Activated naive CD8-positive, alpha-beta T cell treated with anti-CD3 and anti-CD28 coated beads, Interleukin-2, amount 10 ng/mL, durations not matched to agents 7 days and 5 days (primary cell): ENCODE results near the gene IL27RA. TPM values are rescaled to one million over a fixed set of nuclear protein-coding genes. Genes with fewer than 3 reads are reported as not detected.

Experiments
- ATAC-seq: fragments of 150-1000 bp; cut with Tn5 transposase; one replicate; pipeline ENCODE4 v1.10.0; 2021; ENCODE audit warnings: low read depth, moderate library complexity
- POLR2A ChIA-PET: fragments of 350-600 bp; sonication (Branson Sonifier 250); formaldehyde crosslinking; loops from one replicate; lab custom pipeline; 2021; ENCODE audit warnings: antibody characterized with exemption; lab: Charles Lee
- DNase-seq: peaks from one replicate; pipeline ENCODE4 v3.0.0; 2021
- H3K27ac Mint-ChIP-seq: one replicate; pipeline ENCODE4 v1.8.0; 2022; ENCODE audit warnings: mild to moderate bottlenecking, mixed read lengths
- H3K27me3 Mint-ChIP-seq: one replicate; pipeline ENCODE4 v1.8.0; 2022; ENCODE audit warnings: mild to moderate bottlenecking, moderate library complexity, mixed read lengths
- H3K36me3 Mint-ChIP-seq: one replicate; pipeline ENCODE4 v1.8.0; 2021; ENCODE audit warnings: mild to moderate bottlenecking, mixed read lengths
- H3K4me1 Mint-ChIP-seq: one replicate; pipeline ENCODE4 v1.8.0; 2021; ENCODE audit warnings: mixed read lengths
- H3K4me3 Mint-ChIP-seq: one replicate; pipeline ENCODE4 v1.8.0; 2022; ENCODE audit warnings: mild to moderate bottlenecking, moderate library complexity, mixed read lengths
- H3K9me3 Mint-ChIP-seq: one replicate; pipeline ENCODE4 v1.8.0; 2021; ENCODE audit warnings: mixed read lengths
- total RNA-seq, 2 experiments: library from RNA; stranded (reverse); gene quantifications; one replicate each; pipeline ENCODE4 v1.2.3, GENCODE V29; 2021

IL27RA gene
- total RNA-seq, 2 experiments from 2014 or later: 41.6 to 43.8 TPM

GRCh38 chr19:13992025-13992424 is 39.5 kb upstream of the IL27RA start:
- ATAC-seq: no peak

GRCh38 chr19:13993590-13994300 is 37.8 kb upstream of the IL27RA start:
- Mint-ChIP-seq H3K27me3 (no peaks in the 10 kb centered on the region), H3K27ac (peak overlapping the region; percentile 56), H3K9me3 (peaks cover 2% of the 10 kb centered on the region), H3K4me1 (peaks cover 15% of the 10 kb centered on the region), H3K36me3 (peaks cover 21% of the 10 kb centered on the region), H3K4me3 (no peak overlapping the region)
- POLR2A ChIA-PET: interaction anchor here (0.7 to 1.5 kb wide), 5 partner anchors 8 to 38 kb away, joined by 3 to 8 read pairs (median 5); partner anchors contain the start of genes IL27RA and RFX1
- no peak for DNase-seq
- peak; percentile 34 for ATAC-seq

More at GRCh38 chr19:13992025-13992424, 39.5 kb upstream of the IL27RA start:
- DNase-seq: no peak
- peaks cover 24% of the 10 kb centered on the region for H3K4me1 Mint-ChIP-seq
- no peaks in the 10 kb centered on the region for H3K27me3 Mint-ChIP-seq
- POLR2A ChIA-PET: interaction anchor here (1.1 kb wide), 1 partner anchor 11 kb away, joined by 3 read pairs; no protein-coding TSS in a partner anchor
- no peak overlapping the region for H3K27ac Mint-ChIP-seq
- no peaks in the 10 kb centered on the region for H3K9me3 Mint-ChIP-seq
- no peak overlapping the region for H3K4me3 Mint-ChIP-seq
- peaks cover 15% of the 10 kb centered on the region for H3K36me3 Mint-ChIP-seq

GRCh38 chr19:13995017-13995728 is 36.4 kb upstream of the IL27RA start:
- H3K27me3 Mint-ChIP-seq: no peaks in the 10 kb centered on the region
- POLR2A ChIA-PET: interaction anchor here (0.6 to 1.7 kb wide), 3 partner anchors 8 to 444 kb away, joined by 3 to 4 read pairs (median 3); no protein-coding TSS in a partner anchor
- H3K36me3 Mint-ChIP-seq: peaks cover 24% of the 10 kb centered on the region
- peaks cover 6% of the 10 kb centered on the region for H3K9me3 Mint-ChIP-seq
- peak overlapping the region; percentile 30 for H3K27ac Mint-ChIP-seq
- DNase-seq: no peak
- no peak overlapping the region for H3K4me3 Mint-ChIP-seq
- ATAC-seq: no peak
- peaks cover 7% of the 10 kb centered on the region for H3K4me1 Mint-ChIP-seq

- peaks cover 6% of the 10 kb centered on the region for H3K9me3 Mint-ChIP-seq
- H3K4me3 Mint-ChIP-seq: no peak overlapping the region
- H3K4me1 Mint-ChIP-seq: peaks cover 11% of the 10 kb centered on the region
- peaks cover 28% of the 10 kb centered on the region for H3K36me3 Mint-ChIP-seq
- H3K27ac Mint-ChIP-seq: no peak overlapping the region
- ATAC-seq: no peak
- no peak for DNase-seq
- POLR2A ChIA-PET: interaction anchor here (0.9 to 1.7 kb wide), 2 partner anchors 9 to 13 kb away, joined by 3 read pairs; no protein-coding TSS in a partner anchor
- no peaks in the 10 kb centered on the region for H3K27me3 Mint-ChIP-seq
These were observed 35.4 kb upstream of the IL27RA start for GRCh38 chr19:13995878-13996765.

GRCh38 chr19:13996928-13997630 is 34.5 kb upstream of the IL27RA start:
- POLR2A ChIA-PET: interaction anchor here (12.3 kb wide), 1 partner anchor 14 kb away, joined by 262 read pairs; no protein-coding TSS in a partner anchor
- Mint-ChIP-seq H3K27ac (no peak overlapping the region), H3K4me3 (no peak overlapping the region), H3K4me1 (peaks cover 17% of the 10 kb centered on the region), H3K36me3 (peaks cover 25% of the 10 kb centered on the region), H3K9me3 (peaks cover 6% of the 10 kb centered on the region), H3K27me3 (no peaks in the 10 kb centered on the region)
- DNase-seq (no peak), ATAC-seq (no peak)

- POLR2A ChIA-PET: interaction anchor here (12.3 kb wide), 1 partner anchor 14 kb away, joined by 262 read pairs; no protein-coding TSS in a partner anchor
- peaks cover 21% of the 10 kb centered on the region for H3K4me1 Mint-ChIP-seq
- H3K4me3 Mint-ChIP-seq: no peak overlapping the region
- DNase-seq (no peak), ATAC-seq (no peak)
- peaks cover 23% of the 10 kb centered on the region for H3K36me3 Mint-ChIP-seq
- H3K27ac Mint-ChIP-seq: no peak overlapping the region
- H3K9me3 Mint-ChIP-seq: peaks cover 6% of the 10 kb centered on the region
- no peaks in the 10 kb centered on the region for H3K27me3 Mint-ChIP-seq
These were observed 34.0 kb upstream of the IL27RA start for GRCh38 chr19:13997631-13997962.

GRCh38 chr19:13998426-13998825 is 33.1 kb upstream of the IL27RA start:
- ATAC-seq (no peak), DNase-seq (no peak)
- H3K27ac Mint-ChIP-seq: no peak overlapping the region
- no peak overlapping the region for H3K4me3 Mint-ChIP-seq
- H3K27me3 Mint-ChIP-seq: no peaks in the 10 kb centered on the region
- H3K4me1 Mint-ChIP-seq: peaks cover 29% of the 10 kb centered on the region
- H3K9me3 Mint-ChIP-seq: peaks cover 6% of the 10 kb centered on the region
- POLR2A ChIA-PET: interaction anchor here (12.3 kb wide), 1 partner anchor 15 kb away, joined by 262 read pairs; no protein-coding TSS in a partner anchor
- H3K36me3 Mint-ChIP-seq: peaks cover 23% of the 10 kb centered on the region

GRCh38 chr19:13999085-13999484 is 32.5 kb upstream of the IL27RA start:
- H3K27ac Mint-ChIP-seq: no peak overlapping the region
- H3K36me3 Mint-ChIP-seq: peaks cover 23% of the 10 kb centered on the region
- peaks cover 6% of the 10 kb centered on the region for H3K9me3 Mint-ChIP-seq
- H3K4me3 Mint-ChIP-seq: no peak overlapping the region
- ATAC-seq: no peak
- peaks cover 32% of the 10 kb centered on the region for H3K4me1 Mint-ChIP-seq
- POLR2A ChIA-PET: interaction anchor here (12.3 kb wide), 1 partner anchor 16 kb away, joined by 262 read pairs; no protein-coding TSS in a partner anchor
- no peaks in the 10 kb centered on the region for H3K27me3 Mint-ChIP-seq
- no peak for DNase-seq

GRCh38 chr19:14000691-14001375 is 30.7 kb upstream of the IL27RA start:
- Mint-ChIP-seq H3K27ac (peak overlapping the region; percentile 93), H3K4me1 (peaks cover 41% of the 10 kb centered on the region), H3K9me3 (peaks cover 6% of the 10 kb centered on the region), H3K36me3 (peaks cover 23% of the 10 kb centered on the region), H3K4me3 (peak overlapping the region; percentile 68), H3K27me3 (no peaks in the 10 kb centered on the region)
- POLR2A ChIA-PET: interaction anchor here (0.5 to 12.3 kb wide), 4 partner anchors 7 to 71 kb away, joined by 6 to 262 read pairs (median 6); partner anchors contain the start of gene IL27RA
- ATAC-seq (no peak), DNase-seq (no peak)

GRCh38 chr19:14002571-14003250 is 28.9 kb upstream of the IL27RA start:
- Mint-ChIP-seq H3K4me1 (peaks cover 43% of the 10 kb centered on the region), H3K27ac (peak overlapping the region; percentile 93), H3K4me3 (peak overlapping the region; percentile 75), H3K36me3 (peaks cover 23% of the 10 kb centered on the region), H3K9me3 (peaks cover 6% of the 10 kb centered on the region), H3K27me3 (no peaks in the 10 kb centered on the region)
- POLR2A ChIA-PET: interaction anchor here (0.6 to 12.3 kb wide), 5 partner anchors 9 to 50 kb away, joined by 3 to 262 read pairs (median 17); partner anchors contain the start of genes DCAF15 and IL27RA
- DNase-seq: peak; percentile 60
- ATAC-seq: peak; percentile 18
